ENCODE data around the gene PKP2.

DNA sequence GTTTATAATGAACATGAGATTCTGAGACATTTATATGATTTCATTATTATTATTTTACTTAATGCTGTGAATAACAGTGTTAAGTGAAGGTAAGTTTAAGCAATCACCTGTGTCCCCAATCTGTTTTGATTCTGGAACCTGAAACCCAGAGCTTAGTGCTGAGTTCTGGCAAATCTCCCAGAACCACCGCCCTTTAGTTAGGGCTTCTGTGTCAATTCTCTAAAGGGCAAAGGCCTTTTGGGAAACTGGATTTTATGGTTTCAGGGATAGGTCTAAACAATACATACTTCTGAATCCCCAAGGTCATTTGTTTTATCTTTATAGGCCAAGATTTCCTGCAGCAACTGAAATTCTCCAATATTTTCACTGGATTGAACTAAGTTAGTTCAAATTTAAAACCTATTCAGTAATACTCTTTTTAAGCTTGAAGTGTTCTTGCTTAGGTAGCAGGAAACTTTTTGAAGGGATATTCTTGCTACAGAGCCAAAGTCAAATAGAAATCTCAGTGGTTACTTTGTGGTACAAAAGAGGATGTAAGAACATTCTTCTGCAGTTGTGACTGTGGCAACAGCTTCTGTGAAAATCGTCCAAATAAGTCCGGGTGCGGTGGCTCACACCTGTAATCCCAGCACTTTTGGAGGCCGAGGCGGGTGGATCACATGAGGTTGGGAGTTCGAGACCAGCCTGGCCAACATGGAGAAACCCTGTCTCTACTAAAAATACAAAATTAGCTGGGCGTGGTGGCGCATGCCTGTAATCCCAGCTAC lies 10.0 kb upstream of the PKP2 start:
- TF ChIP-seq, protein P1, sequence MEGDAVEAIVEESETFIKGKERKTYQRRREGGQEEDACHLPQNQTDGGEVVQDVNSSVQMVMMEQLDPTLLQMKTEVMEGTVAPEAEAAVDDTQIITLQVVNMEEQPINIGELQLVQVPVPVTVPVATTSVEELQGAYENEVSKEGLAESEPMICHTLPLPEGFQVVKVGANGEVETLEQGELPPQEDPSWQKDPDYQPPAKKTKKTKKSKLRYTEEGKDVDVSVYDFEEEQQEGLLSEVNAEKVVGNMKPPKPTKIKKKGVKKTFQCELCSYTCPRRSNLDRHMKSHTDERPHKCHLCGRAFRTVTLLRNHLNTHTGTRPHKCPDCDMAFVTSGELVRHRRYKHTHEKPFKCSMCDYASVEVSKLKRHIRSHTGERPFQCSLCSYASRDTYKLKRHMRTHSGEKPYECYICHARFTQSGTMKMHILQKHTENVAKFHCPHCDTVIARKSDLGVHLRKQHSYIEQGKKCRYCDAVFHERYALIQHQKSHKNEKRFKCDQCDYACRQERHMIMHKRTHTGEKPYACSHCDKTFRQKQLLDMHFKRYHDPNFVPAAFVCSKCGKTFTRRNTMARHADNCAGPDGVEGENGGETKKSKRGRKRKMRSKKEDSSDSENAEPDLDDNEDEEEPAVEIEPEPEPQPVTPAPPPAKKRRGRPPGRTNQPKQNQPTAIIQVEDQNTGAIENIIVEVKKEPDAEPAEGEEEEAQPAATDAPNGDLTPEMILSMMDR (IDR thresholded peaks at IDR 0.05; ENCODE audit: insufficient read depth, low read length), result no peak
- no peak for TF ChIP-seq REST (IDR thresholded peaks at IDR 0.05; ENCODE audit: insufficient replicate concordance, low read depth)
- TF ChIP-seq POLR2AphosphoS5 (IDR thresholded peaks at IDR 0.05; ENCODE audit: low read depth), result no peak
